Ammon's horn (tissue), 1 donor: Measurements from ENCODE around the gene ZPLD1.

Experiments used
- DNase-seq: peaks from one replicate; pipeline ENCODE4 v3.0.0-alpha.2; 2016; ENCODE audit warnings: low spot score

ZPLD1 gene

DNA sequence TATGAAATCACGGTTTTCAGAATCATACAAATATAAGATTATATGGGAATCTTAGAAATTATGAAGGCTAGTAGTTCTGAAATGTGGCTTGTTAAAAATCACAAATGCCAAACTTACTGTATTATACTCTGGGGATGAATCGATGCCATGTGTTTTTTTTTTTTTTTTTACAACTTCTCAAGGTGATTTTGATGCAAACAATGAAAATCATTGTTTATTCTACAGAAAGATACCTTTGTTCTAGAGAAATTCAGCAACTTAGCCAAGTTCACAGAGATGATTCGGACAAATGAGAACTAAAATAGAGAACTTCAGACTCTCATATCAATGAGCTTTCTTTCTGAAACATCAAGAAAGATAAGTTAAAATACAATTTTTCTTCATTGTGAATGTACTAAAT, 92.0 kb downstream of the ZPLD1 start:
- no peak for DNase-seq

- DNase-seq = no peak
Observed at GRCh38 chr3:102528727-102529126, 93.9 kb downstream of the ZPLD1 start.
